Omental fat pad (tissue), 4 donors: ENCODE data around the gene CACNA1D. TPM values are rescaled to one million over a fixed set of nuclear protein-coding genes. Genes with fewer than 3 reads are reported as not detected.
"Not testable (repeated sequence)": the region's sequence is repeated elsewhere in the genome, so short reads cannot be mapped to it uniquely, and the experiment has no call there.

Experiments
- ATAC-seq: fragments of 150-250 bp; one replicate; pipeline ENCODE4 v1.9.1; 2016; ENCODE audit warnings: mild to moderate bottlenecking, moderate library complexity; ENCODE audit not compliant: low FRiP score
- DNase-seq: peaks from one replicate; pipeline ENCODE4 v3.0.0-alpha.2; 2019; ENCODE audit warnings: low spot score
- total RNA-seq, 4 donors: library from RNA; depleted of rRNA; stranded (reverse); fragments of >200 nt; gene quantifications; one replicate each; pipeline ENCODE4 v1.1.0, GENCODE V29; 2016
- TF ChIP-seq, protein P1 (sequence below), 3 donors: fragments of 450-650 bp; IDR thresholded peaks; one replicate each; pipeline ENCODE4 v1.5.1; 2016 to 2017; ENCODE audit warnings: antibody characterized with exemption in 3 of 3, mild to moderate bottlenecking in 3 of 3, moderate library complexity in 2 of 3

CACNA1D gene
- 1 to 10 TPM in 2 of 4 donors, under 1 TPM in 2; 0.24 to 1.8 (median 0.74) TPM for total RNA-seq

DNA sequence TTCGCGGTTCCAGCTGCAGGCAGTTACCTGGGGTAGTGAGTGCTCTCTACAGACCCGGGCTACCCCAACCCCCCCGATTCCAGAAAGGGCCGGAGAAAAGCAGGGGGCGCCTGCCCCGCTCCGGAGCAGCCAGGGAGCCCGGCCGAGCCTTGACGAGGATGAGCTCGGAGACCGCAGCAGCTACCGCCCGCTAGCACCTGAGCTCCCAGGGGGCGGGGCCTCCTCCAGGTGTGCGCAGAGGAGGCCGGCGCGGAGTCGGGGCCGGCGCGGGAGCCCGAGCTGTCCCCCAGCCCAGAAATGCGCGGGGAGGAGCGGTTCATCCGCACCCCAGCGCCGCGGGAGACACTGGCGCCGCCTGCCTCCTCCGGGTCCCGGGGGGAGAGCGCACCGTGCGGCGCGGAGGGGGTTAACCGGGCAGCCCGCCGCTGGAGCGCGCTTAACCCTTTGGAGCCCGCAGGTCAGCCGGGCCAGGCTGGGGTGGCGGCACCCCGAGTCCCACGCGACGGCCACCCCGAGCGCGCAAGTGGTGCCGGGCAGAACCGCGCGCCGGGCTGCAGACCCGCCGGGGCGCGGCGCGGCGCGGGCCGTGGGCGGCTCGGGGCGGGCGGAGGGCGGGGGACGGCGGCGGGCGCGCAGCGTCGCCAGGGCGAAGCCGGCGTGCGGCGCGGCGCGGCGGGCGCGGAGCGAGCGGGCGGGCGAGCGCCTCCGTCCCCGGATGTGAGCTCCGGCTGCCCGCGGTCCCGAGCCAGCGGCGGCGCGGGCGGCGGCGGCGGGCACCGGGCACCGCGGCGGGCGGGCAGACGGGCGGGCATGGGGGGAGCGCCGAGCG, at the start of gene CACNA1D:
TSS of gene CACNA1D (plus strand) at position 649 of the 829 bp plus-strand sequence. CDS start 556 bp downstream, outside the sequence.
- TF ChIP-seq, protein P1, sequence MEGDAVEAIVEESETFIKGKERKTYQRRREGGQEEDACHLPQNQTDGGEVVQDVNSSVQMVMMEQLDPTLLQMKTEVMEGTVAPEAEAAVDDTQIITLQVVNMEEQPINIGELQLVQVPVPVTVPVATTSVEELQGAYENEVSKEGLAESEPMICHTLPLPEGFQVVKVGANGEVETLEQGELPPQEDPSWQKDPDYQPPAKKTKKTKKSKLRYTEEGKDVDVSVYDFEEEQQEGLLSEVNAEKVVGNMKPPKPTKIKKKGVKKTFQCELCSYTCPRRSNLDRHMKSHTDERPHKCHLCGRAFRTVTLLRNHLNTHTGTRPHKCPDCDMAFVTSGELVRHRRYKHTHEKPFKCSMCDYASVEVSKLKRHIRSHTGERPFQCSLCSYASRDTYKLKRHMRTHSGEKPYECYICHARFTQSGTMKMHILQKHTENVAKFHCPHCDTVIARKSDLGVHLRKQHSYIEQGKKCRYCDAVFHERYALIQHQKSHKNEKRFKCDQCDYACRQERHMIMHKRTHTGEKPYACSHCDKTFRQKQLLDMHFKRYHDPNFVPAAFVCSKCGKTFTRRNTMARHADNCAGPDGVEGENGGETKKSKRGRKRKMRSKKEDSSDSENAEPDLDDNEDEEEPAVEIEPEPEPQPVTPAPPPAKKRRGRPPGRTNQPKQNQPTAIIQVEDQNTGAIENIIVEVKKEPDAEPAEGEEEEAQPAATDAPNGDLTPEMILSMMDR (IDR thresholded peaks at IDR 0.05), result no peak
- no peak for DNase-seq
- ATAC-seq, result peak; percentile 31

DNA sequence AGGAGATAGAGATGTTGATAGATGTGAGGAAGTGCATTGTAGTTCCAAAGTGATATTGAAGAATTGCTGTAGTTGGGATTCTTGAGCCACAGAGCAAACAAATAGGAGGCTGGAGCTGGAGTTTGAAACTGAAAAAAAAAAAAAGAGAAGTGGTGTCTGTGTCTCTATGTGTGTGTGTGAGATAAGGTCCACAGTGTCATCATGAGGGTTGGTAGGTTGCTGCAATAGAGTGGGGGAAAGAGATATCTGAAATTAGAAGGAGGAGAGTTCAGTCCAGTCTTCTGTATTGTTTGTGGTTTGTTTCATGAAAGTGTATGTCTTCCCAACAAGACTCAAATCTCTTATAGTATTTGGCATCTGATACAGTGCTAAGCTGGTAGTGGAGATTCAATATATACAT, 37.3 kb upstream of the CACNA1D start:
- DNase-seq (no peak), ATAC-seq (no peak)
- TF ChIP-seq, protein P1 (IDR thresholded peaks at IDR 0.05), result no peak

DNA sequence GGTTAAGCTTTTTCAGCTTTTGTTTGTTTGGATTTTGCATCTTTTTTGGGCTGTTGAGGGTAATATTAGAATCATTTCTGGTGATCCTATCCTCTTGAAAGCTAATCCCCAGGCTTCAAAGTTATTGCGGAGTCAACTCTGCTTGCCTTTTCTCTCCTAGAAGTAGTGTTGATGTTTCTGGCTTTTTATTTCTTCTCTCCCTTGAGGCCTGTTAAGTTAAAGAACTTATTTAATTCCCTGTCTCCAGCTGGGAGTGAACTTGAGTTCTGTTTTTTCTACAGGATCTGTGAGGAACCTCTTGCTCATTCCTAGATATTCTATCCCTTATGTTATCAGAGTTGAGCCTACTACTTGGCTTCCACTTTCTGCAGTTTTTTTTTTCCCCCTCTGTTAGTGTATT, 34.1 kb upstream of the CACNA1D start:
- ATAC-seq, result no peak
- TF ChIP-seq, protein P1 (IDR thresholded peaks at IDR 0.05), result no peak
- DNase-seq, result no peak

DNA sequence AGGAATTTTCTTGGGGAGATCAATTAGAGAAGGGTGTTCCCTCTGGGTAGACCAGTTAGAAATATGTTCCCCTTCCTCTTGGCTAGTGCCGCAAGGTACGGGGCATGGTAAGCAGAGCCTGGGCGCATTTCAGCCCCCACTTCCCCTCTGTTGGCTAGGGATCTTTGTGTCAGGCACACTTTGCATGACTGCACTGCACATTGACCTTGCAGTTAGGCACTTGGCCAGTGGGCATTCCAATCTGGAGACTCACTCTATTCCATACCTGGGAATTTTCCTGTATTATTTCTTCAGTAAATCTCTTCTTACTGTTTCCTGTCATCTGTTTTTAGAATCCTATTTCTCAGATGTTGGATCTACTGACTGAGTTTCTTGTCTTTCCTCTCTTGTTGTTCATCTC, 30.0 kb upstream of the CACNA1D start:
- TF ChIP-seq, protein P1 (IDR thresholded peaks at IDR 0.05), result no peak
- ATAC-seq (no peak), DNase-seq (no peak)

DNA sequence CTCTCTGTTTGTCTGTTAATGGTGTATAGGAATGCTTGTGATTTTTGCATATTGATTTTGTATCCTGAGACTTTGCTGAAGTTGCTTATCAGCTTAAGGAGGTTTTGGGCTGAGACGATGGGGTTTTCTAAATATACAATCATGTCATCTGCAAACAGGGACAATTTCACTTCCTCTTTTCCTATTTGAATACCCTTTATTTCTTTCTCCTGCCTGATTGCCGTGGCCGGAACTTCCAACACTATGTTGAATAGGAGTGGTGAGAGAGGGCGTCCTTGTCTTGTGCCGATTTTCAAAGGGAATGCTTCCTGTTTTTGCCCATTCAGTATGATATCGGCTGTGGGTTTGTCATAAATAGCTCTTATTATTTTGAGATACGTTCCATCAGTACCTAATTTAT, 24.7 kb upstream of the CACNA1D start:
- not testable (repeated sequence) for ATAC-seq, DNase-seq

DNA sequence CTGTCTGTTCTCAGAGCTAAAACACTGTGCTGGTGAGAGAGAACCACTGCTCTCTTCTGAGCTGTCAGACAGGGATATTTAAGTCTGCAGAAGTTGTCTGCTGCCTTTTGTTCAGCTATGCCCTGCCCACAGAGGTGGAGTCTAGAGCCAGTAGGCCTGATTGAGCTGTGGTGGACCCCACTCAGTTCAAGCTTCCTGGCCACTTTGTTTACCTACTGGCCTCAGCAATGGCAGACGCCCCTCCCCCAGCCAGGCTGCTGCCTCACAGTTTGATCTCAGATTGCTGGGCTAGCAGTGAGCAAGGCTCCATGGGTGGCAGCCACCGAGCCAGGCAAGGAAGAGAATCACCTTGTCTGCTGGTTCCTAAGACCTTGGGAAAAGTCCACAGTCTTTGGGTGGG, 21.0 kb upstream of the CACNA1D start:
- no peak for DNase-seq
- no peak for ATAC-seq
- TF ChIP-seq, protein P1 (IDR thresholded peaks at IDR 0.05), result no peak

DNA sequence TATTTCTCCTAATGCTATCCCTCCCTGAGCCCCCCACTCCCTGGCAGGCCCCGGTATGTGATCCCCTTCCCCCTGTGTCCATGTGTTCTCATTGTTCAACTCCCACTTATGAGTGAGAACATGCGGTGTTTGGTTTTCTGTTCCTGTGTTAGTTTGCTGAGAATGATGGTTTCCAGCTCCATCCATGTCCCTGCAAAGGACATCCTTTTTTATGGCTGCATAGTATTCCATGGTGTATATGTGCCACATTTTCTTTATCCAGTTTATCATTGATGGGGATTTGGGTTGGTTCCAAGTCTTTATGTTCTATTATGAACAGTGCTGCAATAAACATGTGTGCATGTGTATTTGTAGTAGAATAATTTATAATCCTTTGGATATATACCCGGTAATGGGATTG, 18.0 kb upstream of the CACNA1D start:
- ATAC-seq, DNase-seq: not testable (repeated sequence)

DNA sequence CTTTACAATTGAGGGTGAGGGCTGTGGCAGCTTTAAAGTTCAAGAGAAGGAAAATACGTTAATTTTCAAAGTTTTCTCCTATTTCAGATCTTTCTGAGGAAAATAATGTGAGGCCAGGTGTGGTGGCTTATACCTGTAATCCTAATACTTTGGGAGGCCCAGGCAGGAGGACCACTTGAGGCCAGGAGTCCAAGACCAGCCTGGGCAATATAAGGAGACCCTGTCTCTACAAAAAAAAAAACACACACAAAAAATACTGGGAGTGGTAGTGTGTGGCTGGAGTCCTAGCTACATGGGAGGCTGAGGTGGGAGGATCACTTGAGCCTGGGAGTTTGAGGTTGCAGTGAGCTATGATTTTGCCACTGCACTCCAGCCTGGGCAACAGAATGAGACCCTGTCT, 16.7 kb upstream of the CACNA1D start:
- DNase-seq, ATAC-seq: not testable (repeated sequence)
